ENCODE data around the gene TXNRD1.
A peak's percentile ranks its signal among the peaks of the same experiment; 100 is the strongest.

Gene TXNRD1

GRCh38 chr12:104355630-104356029 lies 140.1 kb downstream of the TXNRD1 start (continued):
- no peak for TF ChIP-seq OSR1 (CRISPR knock-in tag; IDR thresholded peaks at IDR 0.05)
- no peak for TF ChIP-seq ISL1 (CRISPR knock-in tag; IDR thresholded peaks at IDR 0.05)
- no peak for TF ChIP-seq TCF4 (CRISPR knock-in tag; IDR thresholded peaks at IDR 0.05; ENCODE audit: borderline replicate concordance)
- TF ChIP-seq SNAI2 (CRISPR knock-in tag; IDR thresholded peaks at IDR 0.05): no peak
- no peak for TF ChIP-seq RARB (CRISPR knock-in tag; IDR thresholded peaks at IDR 0.05)
- TF ChIP-seq ZFP30 (CRISPR knock-in tag; IDR thresholded peaks at IDR 0.05): no peak

GRCh38 chr12:104356231-104357115 lies 140.9 kb downstream of the TXNRD1 start:
- ATAC-seq: peak; percentile 7; the same call in 2 of the 3 replicates
- TF ChIP-seq CSDC2 (CRISPR knock-in tag; IDR thresholded peaks at IDR 0.05): no peak
- TF ChIP-seq ZNF8 (CRISPR knock-in tag; IDR thresholded peaks at IDR 0.05): no peak
- no peak for TF ChIP-seq TOX (CRISPR knock-in tag; IDR thresholded peaks at IDR 0.05; ENCODE audit: borderline replicate concordance)

GRCh38 chr12:104357421-104357952 lies 141.9 kb downstream of the TXNRD1 start:
- TF ChIP-seq ZNF70 (CRISPR knock-in tag; IDR thresholded peaks at IDR 0.05): no peak
- no peak for TF ChIP-seq PATZ1 (CRISPR knock-in tag; IDR thresholded peaks at IDR 0.05; ENCODE audit: borderline replicate concordance)
- no peak for TF ChIP-seq BACH2 (CRISPR knock-in tag; IDR thresholded peaks at IDR 0.05; ENCODE audit: borderline replicate concordance)
- ATAC-seq: peak; percentile 38

GRCh38 chr12:104358353-104359003 lies 142.9 kb downstream of the TXNRD1 start:
- ATAC-seq: peak; percentile 53
- TF ChIP-seq POU6F1 (CRISPR knock-in tag; IDR thresholded peaks at IDR 0.05; ENCODE audit: borderline replicate concordance, low read depth) (no peak), PPARA (CRISPR knock-in tag; IDR thresholded peaks at IDR 0.05; ENCODE audit: borderline replicate concordance) (no peak), CSRNP3 (CRISPR knock-in tag; IDR thresholded peaks at IDR 0.05) (no peak), CREB5 (CRISPR knock-in tag; IDR thresholded peaks at IDR 0.05; ENCODE audit: low read depth) (no peak), TSHZ2 (CRISPR knock-in tag; IDR thresholded peaks at IDR 0.05) (no peak), ZC3H10 (CRISPR knock-in tag; IDR thresholded peaks at IDR 0.05) (no peak), CSDC2 (CRISPR knock-in tag; IDR thresholded peaks at IDR 0.05) (no peak), ZFP30 (CRISPR knock-in tag; IDR thresholded peaks at IDR 0.05) (no peak), RARB (CRISPR knock-in tag; IDR thresholded peaks at IDR 0.05) (no peak), SNAI2 (CRISPR knock-in tag; IDR thresholded peaks at IDR 0.05) (no peak)

All from SK-N-SH treated with all-trans-retinoic acid at 6 μM for 48 hours (cell line).